Measurements from ENCODE around the gene ESD. TPM values are rescaled to one million over a fixed set of nuclear protein-coding genes. Genes with fewer than 3 reads are reported as not detected.

The ESD gene
- total RNA-seq, 1 experiment from 2014 or later, result 78.8 TPM

DNA sequence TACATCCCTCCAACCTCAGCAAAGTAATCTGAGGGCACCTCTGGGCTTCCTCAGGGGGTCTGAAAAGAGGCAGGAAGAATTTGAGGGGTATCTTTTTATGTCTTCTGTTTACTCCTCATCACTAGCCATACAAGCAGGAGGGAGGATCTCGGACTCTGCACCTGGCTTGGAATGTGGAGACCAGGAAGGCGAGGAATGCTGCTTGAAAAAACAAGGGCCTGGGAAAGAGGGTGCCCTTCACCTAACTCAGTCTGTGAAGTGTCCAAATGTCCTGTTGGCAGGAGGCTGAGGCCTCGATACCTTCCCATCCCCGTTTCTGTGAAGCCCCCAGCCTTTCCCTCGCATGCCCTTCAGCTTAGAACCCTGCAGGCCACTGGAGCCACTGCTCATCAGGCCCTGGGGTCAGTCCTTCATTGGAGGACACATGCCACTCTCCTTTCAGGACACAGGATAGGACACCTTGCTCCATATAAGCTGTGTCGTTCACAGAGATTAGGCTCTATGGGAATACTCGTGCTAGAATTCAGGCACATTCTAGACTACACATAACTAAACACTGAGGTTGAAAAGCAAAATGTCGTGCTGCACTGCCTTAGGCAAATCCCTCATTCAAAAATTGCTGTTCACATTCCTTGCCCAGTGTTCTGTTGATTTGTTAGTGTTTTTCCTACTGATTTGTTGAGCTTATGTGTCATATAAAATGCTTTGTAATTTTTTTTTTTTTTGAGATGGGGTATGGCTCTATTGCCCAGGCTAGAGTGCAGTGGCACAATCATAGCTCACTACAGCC lies 49.7 kb downstream of the ESD start:
- Histone ChIP-seq H3K4ac (ENCODE audit: low read depth, low read length) (no peak overlapping the region), H3K9me3 (ENCODE audit: control insufficient read depth, low read depth, low read length) (no peaks in the 10 kb centered on the region), H4K91ac (ENCODE audit: insufficient read length, low read depth, low read length) (no peak overlapping the region), H2AK5ac (ENCODE audit: insufficient read length, low read length) (no peak overlapping the region), H2AFZ (ENCODE audit: low read length) (no peak overlapping the region), H3K56ac (ENCODE audit: insufficient read length, low read depth, low read length) (no peak overlapping the region), H3K18ac (ENCODE audit: insufficient read length, low read depth, low read length) (no peak overlapping the region), H3T11ph (ENCODE audit: low read length) (no peak overlapping the region), H4K20me1 (ENCODE audit: control insufficient read depth, insufficient read depth, insufficient read length) (no peaks in the 10 kb centered on the region), H4K5ac (ENCODE audit: insufficient read length, low read depth, low read length) (no peak overlapping the region), H3K4me1 (ENCODE audit: insufficient read depth, low read length) (no peaks in the 10 kb centered on the region), H3K23ac (ENCODE audit: insufficient read length, low read depth, low read length) (no peak overlapping the region), H2BK15ac (ENCODE audit: low read depth, low read length) (no peak overlapping the region), H4K8ac (replicated peaks; ENCODE audit: insufficient read length, low read depth, low read length) (no peak overlapping the region), H3K23me2 (ENCODE audit: insufficient read length, low read depth, low read length, poor library complexity, severe bottlenecking) (no peaks in the 10 kb centered on the region), H2BK20ac (ENCODE audit: low read depth, low read length, poor library complexity, severe bottlenecking) (no peak overlapping the region), H3K27me3 (ENCODE audit: insufficient read depth, low read length) (no peaks in the 10 kb centered on the region), H3K79me1 (ENCODE audit: insufficient read depth, low read depth, low read length, poor library complexity, severe bottlenecking) (no peaks in the 10 kb centered on the region), H2BK120ac (ENCODE audit: low read depth, low read length, poor library complexity, severe bottlenecking) (no peak overlapping the region), H2BK12ac (ENCODE audit: insufficient read length, low read depth, low read length) (no peak overlapping the region), H3K9ac (ENCODE audit: extremely low read depth, insufficient read length, low read length) (no peak overlapping the region), H3K14ac (ENCODE audit: insufficient read depth, low read length) (no peak overlapping the region), H3K27ac (ENCODE audit: insufficient read length, low read depth, low read length) (no peak overlapping the region), H3K4me2 (ENCODE audit: insufficient read depth, insufficient read length, low read length) (no peak overlapping the region), H2BK5ac (ENCODE audit: insufficient read length, low read length) (no peak overlapping the region), H3K79me2 (ENCODE audit: insufficient read depth, low read length) (no peaks in the 10 kb centered on the region)
- no peaks in the 10 kb centered on the region for H3K27me3 Mint-ChIP-seq (ENCODE audit: low read depth)
- peaks cover 9 to 16% (median 9%) of the 10 kb centered on the region in 3 experiments; a peak in 5 of 7 replicates for H3K36me3 Mint-ChIP-seq (ENCODE audit: insufficient read depth in 1 of 3, low read depth in 3 of 3)
- no peaks in the 10 kb centered on the region; a peak in 2 of 5 replicates for H3K9me3 Mint-ChIP-seq
- H3K4me1 Mint-ChIP-seq, result peaks cover 2 to 5% of the 10 kb centered on the region in 2 experiments; a peak in 3 of 4 replicates
- no peak overlapping the region; a peak in 1 of 7 replicates for H3K27ac Mint-ChIP-seq
- no peak overlapping the region for H3K4me3 Mint-ChIP-seq
- WGBS (ENCODE audit: extremely low coverage, insufficient read length, low lambda C conversion rate), result no CpG with 5 or more reads among the region's 8 CpGs
- DNase-seq, result no peak
- TF ChIP-seq, protein P1, sequence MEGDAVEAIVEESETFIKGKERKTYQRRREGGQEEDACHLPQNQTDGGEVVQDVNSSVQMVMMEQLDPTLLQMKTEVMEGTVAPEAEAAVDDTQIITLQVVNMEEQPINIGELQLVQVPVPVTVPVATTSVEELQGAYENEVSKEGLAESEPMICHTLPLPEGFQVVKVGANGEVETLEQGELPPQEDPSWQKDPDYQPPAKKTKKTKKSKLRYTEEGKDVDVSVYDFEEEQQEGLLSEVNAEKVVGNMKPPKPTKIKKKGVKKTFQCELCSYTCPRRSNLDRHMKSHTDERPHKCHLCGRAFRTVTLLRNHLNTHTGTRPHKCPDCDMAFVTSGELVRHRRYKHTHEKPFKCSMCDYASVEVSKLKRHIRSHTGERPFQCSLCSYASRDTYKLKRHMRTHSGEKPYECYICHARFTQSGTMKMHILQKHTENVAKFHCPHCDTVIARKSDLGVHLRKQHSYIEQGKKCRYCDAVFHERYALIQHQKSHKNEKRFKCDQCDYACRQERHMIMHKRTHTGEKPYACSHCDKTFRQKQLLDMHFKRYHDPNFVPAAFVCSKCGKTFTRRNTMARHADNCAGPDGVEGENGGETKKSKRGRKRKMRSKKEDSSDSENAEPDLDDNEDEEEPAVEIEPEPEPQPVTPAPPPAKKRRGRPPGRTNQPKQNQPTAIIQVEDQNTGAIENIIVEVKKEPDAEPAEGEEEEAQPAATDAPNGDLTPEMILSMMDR (conservative IDR thresholded peaks at IDR 0.05), result no peak
